SW480 (cell line): ENCODE results near the gene DNALI1.

Source experiments
- DNase-seq: peaks from one replicate; pipeline ENCODE4 v3.0.0-alpha.2; 2016; ENCODE audit warnings: low spot score

The DNALI1 gene

DNA sequence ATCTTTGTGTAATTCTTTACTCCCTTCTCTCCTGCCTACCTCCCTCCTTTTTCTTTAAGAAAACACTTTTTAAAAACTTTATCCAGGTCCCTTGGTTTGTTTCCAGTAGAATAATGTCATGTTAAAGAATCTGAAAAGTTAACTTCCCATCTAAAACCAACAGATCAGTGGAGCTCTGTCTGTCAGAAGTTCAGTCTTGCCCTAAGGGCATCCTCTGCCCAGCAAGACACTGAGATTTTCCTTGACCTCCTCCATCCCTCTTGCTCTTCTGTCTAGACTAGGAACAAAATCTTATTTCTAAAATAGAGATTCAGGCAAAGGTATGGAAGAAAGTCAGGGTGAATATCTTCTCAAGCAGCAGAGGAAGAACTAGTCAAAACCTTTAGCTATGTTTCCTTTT is 44.7 kb downstream of the DNALI1 start:
- DNase-seq, result no peak

- DNase-seq, result peak; percentile 52
Measured at GRCh38 chr1:37602750-37603694, 46.3 kb downstream of the DNALI1 start.

GRCh38 chr1:37605061-37605650 is 48.4 kb downstream of the DNALI1 start:
- DNase-seq, result no peak

DNA sequence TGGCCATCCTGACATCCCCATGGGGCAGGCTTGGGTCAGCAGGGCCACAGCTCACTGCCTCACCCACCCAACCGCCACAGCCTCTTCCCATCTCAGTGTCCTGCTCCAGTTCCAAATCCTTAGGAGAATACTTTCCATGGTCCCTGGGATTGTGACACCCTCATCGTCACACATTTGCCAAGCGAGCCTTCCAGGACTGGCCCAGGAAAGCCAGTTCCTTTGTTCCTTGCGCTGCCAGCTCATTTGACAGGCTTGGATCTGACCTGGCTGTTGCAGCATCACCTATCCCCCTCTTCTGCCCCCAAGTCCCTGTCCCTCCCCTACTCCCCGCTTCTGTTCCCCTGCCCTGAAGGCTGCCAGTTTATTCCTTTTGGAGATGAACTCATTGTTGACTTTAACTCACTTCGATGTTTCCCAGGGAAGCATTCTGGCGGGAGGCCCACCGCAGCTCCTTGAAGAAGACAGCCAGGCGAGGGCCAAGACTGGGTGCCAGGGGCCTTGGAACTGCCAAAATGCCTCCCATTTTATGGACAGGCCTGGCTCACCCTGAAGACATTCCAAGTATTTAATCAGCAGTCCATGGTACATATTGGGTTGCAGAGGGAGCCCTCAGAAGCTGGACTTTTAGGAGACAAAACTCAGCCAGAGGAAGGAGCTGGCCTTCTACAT is 49.2 kb downstream of the DNALI1 start:
- no peak for DNase-seq

- DNase-seq, result no peak
Measured at GRCh38 chr1:37606481-37607263, 49.9 kb downstream of the DNALI1 start.

GRCh38 chr1:37609002-37609401 is 52.3 kb downstream of the DNALI1 start:
- DNase-seq, result no peak

DNA sequence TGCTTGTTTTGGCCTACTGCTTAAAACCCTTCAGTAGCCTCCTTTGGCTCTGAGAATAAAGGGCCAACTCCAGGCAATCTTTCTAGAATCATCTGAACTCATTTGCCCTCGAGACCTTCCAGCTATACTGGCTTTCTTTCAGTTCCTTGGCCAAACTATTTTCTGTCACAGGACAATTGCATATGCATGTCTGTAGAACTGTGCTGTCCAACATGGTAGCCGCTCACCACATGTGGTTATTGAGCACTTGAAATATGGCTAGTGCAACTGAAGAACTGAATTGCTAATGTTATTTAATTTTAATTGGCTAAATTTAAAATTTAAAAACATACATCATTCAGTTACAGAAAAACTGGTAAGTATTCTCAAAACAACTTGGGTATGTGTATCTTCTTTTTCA is 53.3 kb downstream of the DNALI1 start:
- DNase-seq, result no peak

GRCh38 chr1:37612186-37612585 is 55.4 kb downstream of the DNALI1 start:
- DNase-seq, result no peak

GRCh38 chr1:37614105-37614504 is 57.4 kb downstream of the DNALI1 start:
- no peak for DNase-seq

- no peak for DNase-seq
Measured at GRCh38 chr1:37616330-37616729, 59.6 kb downstream of the DNALI1 start.
